Glutamatergic neuron (in vitro differentiated cells): Measurements from ENCODE around the gene FST. TPM values are rescaled to one million over a fixed set of nuclear protein-coding genes. Genes with fewer than 3 reads are reported as not detected.

Experiments
- DNase-seq: peaks from one replicate; pipeline ENCODE4 v3.0.0; 2022
- H3K27ac Mint-ChIP-seq: one replicate; pipeline ENCODE4 v1.8.0; 2020; ENCODE audit warnings: mild to moderate bottlenecking, mixed read lengths, inconsistent platforms; ENCODE audit not compliant: unreplicated experiment
- H3K27me3 Mint-ChIP-seq: one replicate; pipeline ENCODE4 v1.8.0; 2020; ENCODE audit warnings: mild to moderate bottlenecking, moderate library complexity, mixed read lengths, inconsistent platforms; ENCODE audit not compliant: unreplicated experiment
- H3K36me3 Mint-ChIP-seq: one replicate; pipeline ENCODE4 v1.8.0; 2020; ENCODE audit warnings: mild to moderate bottlenecking, mixed read lengths, inconsistent platforms; ENCODE audit not compliant: unreplicated experiment
- H3K4me1 Mint-ChIP-seq: one replicate; pipeline ENCODE4 v1.8.0; 2020; ENCODE audit warnings: mild to moderate bottlenecking, low read depth, mixed read lengths, inconsistent platforms; ENCODE audit not compliant: unreplicated experiment
- H3K4me3 Mint-ChIP-seq: one replicate; pipeline ENCODE4 v1.8.0; 2020; ENCODE audit warnings: mild to moderate bottlenecking, mixed read lengths, inconsistent platforms; ENCODE audit not compliant: unreplicated experiment
- H3K9me3 Mint-ChIP-seq: one replicate; pipeline ENCODE4 v1.8.0; 2020; ENCODE audit warnings: mild to moderate bottlenecking, moderate library complexity, mixed read lengths, inconsistent platforms; ENCODE audit not compliant: unreplicated experiment
- CTCF ChIP-seq: fragments of 200-600 bp; sonication (generic); IDR thresholded peaks from one replicate; pipeline ENCODE4 v1.5.0; 2021; ENCODE audit not compliant: partially characterized antibody, unreplicated experiment
- long read RNA-seq: library from polyadenylated mRNA; unstranded; transcript quantifications from one replicate; pipeline ENCODE4 v2.0.0, GENCODE V29; 2020; ENCODE audit not compliant: unreplicated experiment
- total RNA-seq: library from RNA; stranded (reverse); fragmentation: NEBNext Ultra II Directional; extraction: Animal tissue kit (Norgen Biotek cat#: 25700); gene quantifications from one replicate; pipeline ENCODE4 v1.2.1, GENCODE V29; 2021; ENCODE audit not compliant: unreplicated experiment

FST gene, protein sequence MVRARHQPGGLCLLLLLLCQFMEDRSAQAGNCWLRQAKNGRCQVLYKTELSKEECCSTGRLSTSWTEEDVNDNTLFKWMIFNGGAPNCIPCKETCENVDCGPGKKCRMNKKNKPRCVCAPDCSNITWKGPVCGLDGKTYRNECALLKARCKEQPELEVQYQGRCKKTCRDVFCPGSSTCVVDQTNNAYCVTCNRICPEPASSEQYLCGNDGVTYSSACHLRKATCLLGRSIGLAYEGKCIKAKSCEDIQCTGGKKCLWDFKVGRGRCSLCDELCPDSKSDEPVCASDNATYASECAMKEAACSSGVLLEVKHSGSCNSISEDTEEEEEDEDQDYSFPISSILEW
- total RNA-seq, result 0.98 TPM
- long read RNA-seq, partial matches to known transcripts, result 0 of 1 reads
- long read RNA-seq, other reads (novel, unspliced or antisense), result 0 of 1 reads

GRCh38 chr5:53480416-53481158, at the start of gene FST:
Gene FST (plus strand): TSS chr5:53480629. CDS start chr5:53480792, 163 bp downstream.
- peaks cover 3% of the 10 kb centered on the region for H3K4me1 Mint-ChIP-seq
- peak within 1 kb of the TSS; percentile 93 for H3K4me3 Mint-ChIP-seq
- peak within 1 kb of the TSS; percentile 30 for H3K27ac Mint-ChIP-seq
- H3K9me3 Mint-ChIP-seq, result peaks cover 9% of the 10 kb centered on the region
- no peak for TF ChIP-seq CTCF
- DNase-seq, result peak; percentile 65
- peaks cover 20% of the 10 kb centered on the region for H3K27me3 Mint-ChIP-seq
- peaks cover 5% of the 10 kb centered on the region for H3K36me3 Mint-ChIP-seq

DNA sequence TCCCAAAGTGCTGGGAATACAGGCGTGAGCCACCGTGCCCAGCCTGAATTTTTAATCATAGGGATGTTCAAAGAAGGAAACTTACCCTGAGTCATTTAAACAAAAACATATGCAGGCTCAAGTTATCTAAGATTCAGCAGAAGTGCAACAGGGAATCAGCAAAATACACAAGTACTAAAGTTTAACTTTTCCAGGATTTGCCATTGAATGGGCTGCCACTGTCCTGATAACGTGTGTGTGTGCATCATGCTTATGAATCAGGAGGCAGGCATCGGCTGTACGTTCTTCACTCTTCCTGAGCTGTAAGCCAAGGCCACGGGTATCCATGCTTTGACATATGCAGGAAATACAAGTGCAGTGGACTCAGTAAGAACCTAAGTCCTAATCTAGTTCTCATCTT, 48.8 kb upstream of the FST start:
- H3K4me3 Mint-ChIP-seq, result no peak overlapping the region
- H3K36me3 Mint-ChIP-seq, result peaks cover 3% of the 10 kb centered on the region

GRCh38 chr5:53433026-53433425, 47.4 kb upstream of the FST start:
- DNase-seq, result no peak
- no peaks in the 10 kb centered on the region for H3K4me1 Mint-ChIP-seq
- no peak overlapping the region for H3K4me3 Mint-ChIP-seq
- TF ChIP-seq CTCF, result no peak
- H3K27me3 Mint-ChIP-seq, result no peaks in the 10 kb centered on the region
- H3K36me3 Mint-ChIP-seq, result peaks cover 3% of the 10 kb centered on the region
- H3K9me3 Mint-ChIP-seq, result peaks cover 2% of the 10 kb centered on the region
- no peak overlapping the region for H3K27ac Mint-ChIP-seq

More for the DNA sequence above, 48.8 kb upstream of the FST start:
- Mint-ChIP-seq H3K27me3 (no peaks in the 10 kb centered on the region), H3K4me1 (peaks cover 4% of the 10 kb centered on the region), H3K27ac (no peak overlapping the region), H3K9me3 (peaks cover 2% of the 10 kb centered on the region)
- no peak for DNase-seq
- TF ChIP-seq CTCF, result no peak

GRCh38 chr5:53434541-53434940, 45.9 kb upstream of the FST start:
- Mint-ChIP-seq H3K4me3 (no peak overlapping the region), H3K27ac (no peak overlapping the region), H3K4me1 (no peaks in the 10 kb centered on the region), H3K27me3 (no peaks in the 10 kb centered on the region), H3K36me3 (peaks cover 3% of the 10 kb centered on the region), H3K9me3 (peaks cover 2% of the 10 kb centered on the region)
- DNase-seq, result no peak
- no peak for TF ChIP-seq CTCF
